Neural progenitor cell (in vitro differentiated cells): ENCODE measurements around the gene MACROD2. TPM values are rescaled to one million over a fixed set of nuclear protein-coding genes. Genes with fewer than 3 reads are reported as not detected.
A peak's percentile ranks its signal among the peaks of the same experiment; 100 is the strongest.

Source experiments
- DNase-seq: peaks from one replicate; pipeline ENCODE4 v3.0.0-alpha.2; 2016; ENCODE audit warnings: low spot score
- H2AFZ ChIP-seq: fragments of 200-600 bp; sonication (generic); replicated peaks from 2 replicates; pipeline ENCODE4 v1.6.1; 2016; ENCODE audit warnings: antibody characterized with exemption
- H3F3A ChIP-seq: fragments of 200-600 bp; sonication (generic); 2 replicates; pipeline ENCODE4 v1.6.1; 2016; ENCODE audit warnings: antibody characterized with exemption, low read depth
- H3K27ac ChIP-seq: fragments of 200-600 bp; sonication (generic); 2 replicates; pipeline ENCODE4 v1.5.1; 2016; ENCODE audit warnings: mild to moderate bottlenecking
- H3K27me3 ChIP-seq: fragments of 200-600 bp; sonication (generic); 2 replicates; pipeline ENCODE4 v1.6.1; 2016; ENCODE audit warnings: mild to moderate bottlenecking, moderate library complexity
- H3K36me3 ChIP-seq: fragments of 200-600 bp; sonication (generic); 2 replicates; pipeline ENCODE4 v1.5.1; 2016
- H3K4me1 ChIP-seq: fragments of 200-600 bp; sonication (generic); 2 replicates; pipeline ENCODE4 v1.6.1; 2016; ENCODE audit warnings: mixed run types
- H3K4me2 ChIP-seq: fragments of 200-600 bp; sonication (generic); 2 replicates; pipeline ENCODE4 v1.6.1; 2016
- H3K4me3 ChIP-seq: fragments of 200-600 bp; sonication (generic); 2 replicates; pipeline ENCODE4 v1.5.1; 2016
- H3K79me2 ChIP-seq: fragments of 200-600 bp; sonication (generic); 2 replicates; pipeline ENCODE4 v1.6.1; 2016; ENCODE audit warnings: low read depth
- H3K9ac ChIP-seq: fragments of 200-600 bp; sonication (generic); 2 replicates; pipeline ENCODE4 v1.6.1; 2016
- H3K9me3 ChIP-seq: fragments of 200-600 bp; sonication (generic); 2 replicates; pipeline ENCODE4 v1.5.1; 2016; ENCODE audit warnings: low read depth
- H4K20me1 ChIP-seq: fragments of 200-600 bp; sonication (generic); 2 replicates; pipeline ENCODE4 v1.6.1; 2016; ENCODE audit warnings: low read depth
- H3K27ac Mint-ChIP-seq: 3 replicates; pipeline ENCODE4 v1.8.0; 2021; ENCODE audit warnings: mixed read lengths
- H3K27me3 Mint-ChIP-seq: 2 replicates; pipeline ENCODE4 v1.8.0; 2022; ENCODE audit warnings: low read depth, mild to moderate bottlenecking, inconsistent platforms, moderate library complexity, mixed read lengths; ENCODE audit not compliant: insufficient read depth
- H3K36me3 Mint-ChIP-seq: 3 replicates; pipeline ENCODE4 v1.8.0; 2021; ENCODE audit warnings: mixed read lengths
- H3K4me1 Mint-ChIP-seq: 3 replicates; pipeline ENCODE4 v1.8.0; 2021; ENCODE audit warnings: mixed read lengths
- H3K4me3 Mint-ChIP-seq: 3 replicates; pipeline ENCODE4 v1.8.0; 2021; ENCODE audit warnings: mild to moderate bottlenecking, moderate library complexity, mixed read lengths
- H3K9me3 Mint-ChIP-seq: 3 replicates; pipeline ENCODE4 v1.8.0; 2020; ENCODE audit warnings: mixed read lengths
- EZH2 ChIP-seq: fragments of 200-600 bp; sonication (generic); IDR thresholded peaks from 2 replicates; pipeline ENCODE4 v1.6.1; 2017; ENCODE audit warnings: antibody characterized with exemption, mild to moderate bottlenecking, moderate library complexity
- EZH2phosphoT487 ChIP-seq: fragments of 200-600 bp; sonication (generic); IDR thresholded peaks from 2 replicates; pipeline ENCODE4 v1.6.1; 2017; ENCODE audit warnings: antibody characterized with exemption
- total RNA-seq: library from RNA; depleted of rRNA; stranded (reverse); fragments of >200 nt; gene quantifications from 2 replicates; pipeline ENCODE4 v1.2.3, GENCODE V29; 2015; ENCODE audit warnings: low replicate concordance
- TF ChIP-seq, protein P1 (sequence below): fragments of 200-600 bp; sonication (generic); IDR thresholded peaks from 2 replicates; pipeline ENCODE4 v1.5.1; 2017; ENCODE audit warnings: antibody characterized with exemption, mild to moderate bottlenecking

The MACROD2 gene
- total RNA-seq, 1 donor from 2014 or later = 11.9 TPM

DNA sequence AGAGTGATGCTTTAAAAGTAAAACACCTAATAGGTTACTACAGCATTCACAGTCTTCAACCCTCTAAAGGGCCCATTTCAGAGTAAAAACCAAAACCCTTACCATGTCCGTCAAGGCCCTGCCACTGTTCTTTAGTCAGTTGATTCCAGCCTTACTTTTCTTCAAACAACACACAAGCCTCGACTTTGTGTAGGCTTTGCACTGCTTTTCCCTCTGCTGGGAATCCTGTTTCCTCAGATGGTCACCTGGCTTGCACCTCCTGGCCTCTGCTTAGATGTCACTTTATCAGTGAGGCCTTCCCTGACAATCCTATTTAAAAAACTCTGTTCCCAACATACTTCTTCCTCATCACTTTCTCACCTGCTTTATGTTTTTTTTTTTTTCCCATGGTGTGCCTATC lies 419.2 kb downstream of the MACROD2 start:
- Histone ChIP-seq H3K79me2 (no peaks in the 10 kb centered on the region), H3K27ac (no peak overlapping the region), H3F3A (no peaks in the 10 kb centered on the region), H3K4me3 (no peak overlapping the region), H3K27me3 (no peaks in the 10 kb centered on the region), H3K4me1 (peaks cover 15% of the 10 kb centered on the region), H3K36me3 (no peaks in the 10 kb centered on the region), H2AFZ (no peak overlapping the region), H3K4me2 (no peak overlapping the region), H3K9ac (no peak overlapping the region), H4K20me1 (no peaks in the 10 kb centered on the region), H3K9me3 (no peaks in the 10 kb centered on the region)
- Mint-ChIP-seq H3K36me3 (no peaks in the 10 kb centered on the region), H3K27me3 (no peaks in the 10 kb centered on the region), H3K4me1 (peaks cover 16% of the 10 kb centered on the region), H3K4me3 (no peak overlapping the region), H3K9me3 (no peaks in the 10 kb centered on the region), H3K27ac (no peak overlapping the region)
- DNase-seq = no peak
- TF ChIP-seq, protein P1, sequence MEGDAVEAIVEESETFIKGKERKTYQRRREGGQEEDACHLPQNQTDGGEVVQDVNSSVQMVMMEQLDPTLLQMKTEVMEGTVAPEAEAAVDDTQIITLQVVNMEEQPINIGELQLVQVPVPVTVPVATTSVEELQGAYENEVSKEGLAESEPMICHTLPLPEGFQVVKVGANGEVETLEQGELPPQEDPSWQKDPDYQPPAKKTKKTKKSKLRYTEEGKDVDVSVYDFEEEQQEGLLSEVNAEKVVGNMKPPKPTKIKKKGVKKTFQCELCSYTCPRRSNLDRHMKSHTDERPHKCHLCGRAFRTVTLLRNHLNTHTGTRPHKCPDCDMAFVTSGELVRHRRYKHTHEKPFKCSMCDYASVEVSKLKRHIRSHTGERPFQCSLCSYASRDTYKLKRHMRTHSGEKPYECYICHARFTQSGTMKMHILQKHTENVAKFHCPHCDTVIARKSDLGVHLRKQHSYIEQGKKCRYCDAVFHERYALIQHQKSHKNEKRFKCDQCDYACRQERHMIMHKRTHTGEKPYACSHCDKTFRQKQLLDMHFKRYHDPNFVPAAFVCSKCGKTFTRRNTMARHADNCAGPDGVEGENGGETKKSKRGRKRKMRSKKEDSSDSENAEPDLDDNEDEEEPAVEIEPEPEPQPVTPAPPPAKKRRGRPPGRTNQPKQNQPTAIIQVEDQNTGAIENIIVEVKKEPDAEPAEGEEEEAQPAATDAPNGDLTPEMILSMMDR = no peak
- TF ChIP-seq EZH2phosphoT487 (no peak), EZH2 (no peak)

DNA sequence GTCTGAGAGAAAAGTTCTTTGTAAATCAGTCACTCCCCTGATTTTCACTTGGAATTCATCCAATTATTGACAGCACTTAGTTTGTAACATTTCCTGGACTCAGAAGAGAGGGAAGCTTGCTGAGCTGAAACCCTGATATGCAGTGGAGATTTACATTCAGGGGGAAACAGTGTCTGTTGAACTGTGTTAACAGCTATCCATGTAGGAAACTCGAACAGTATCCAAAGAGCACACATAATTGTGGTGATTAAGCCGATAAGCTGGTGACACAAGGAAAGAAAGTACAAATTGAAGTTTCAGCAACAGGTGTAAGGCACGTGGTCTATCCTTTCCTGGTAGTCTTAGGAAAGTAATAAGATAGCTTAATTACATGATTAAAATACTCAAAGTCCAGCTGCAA lies 420.2 kb downstream of the MACROD2 start:
- H3K4me3 ChIP-seq = no peak overlapping the region
- no peaks in the 10 kb centered on the region for H3K27me3 ChIP-seq
- H3K4me2 ChIP-seq = peak overlapping the region; percentile 1
- peak overlapping the region; percentile 1 for H3K27ac Mint-ChIP-seq
- peaks cover 2% of the 10 kb centered on the region for H3K9me3 Mint-ChIP-seq
- no peaks in the 10 kb centered on the region for H3K36me3 Mint-ChIP-seq
- H3K36me3 ChIP-seq = no peaks in the 10 kb centered on the region
- H3K4me3 Mint-ChIP-seq = no peak overlapping the region
- H3K4me1 Mint-ChIP-seq = peaks cover 16% of the 10 kb centered on the region
- H3K9ac ChIP-seq = no peak overlapping the region
- no peak overlapping the region for H3K27ac ChIP-seq
- peaks cover 15% of the 10 kb centered on the region for H3K4me1 ChIP-seq
- DNase-seq = peak; percentile 5
- no peak overlapping the region for H2AFZ ChIP-seq
- no peaks in the 10 kb centered on the region for H3K79me2 ChIP-seq
- H3K27me3 Mint-ChIP-seq = no peaks in the 10 kb centered on the region
- H4K20me1 ChIP-seq = no peaks in the 10 kb centered on the region
- no peaks in the 10 kb centered on the region for H3K9me3 ChIP-seq
- TF ChIP-seq EZH2 = no peak
- TF ChIP-seq EZH2phosphoT487 = no peak
- TF ChIP-seq, protein P1 = no peak
- no peaks in the 10 kb centered on the region for H3F3A ChIP-seq

DNA sequence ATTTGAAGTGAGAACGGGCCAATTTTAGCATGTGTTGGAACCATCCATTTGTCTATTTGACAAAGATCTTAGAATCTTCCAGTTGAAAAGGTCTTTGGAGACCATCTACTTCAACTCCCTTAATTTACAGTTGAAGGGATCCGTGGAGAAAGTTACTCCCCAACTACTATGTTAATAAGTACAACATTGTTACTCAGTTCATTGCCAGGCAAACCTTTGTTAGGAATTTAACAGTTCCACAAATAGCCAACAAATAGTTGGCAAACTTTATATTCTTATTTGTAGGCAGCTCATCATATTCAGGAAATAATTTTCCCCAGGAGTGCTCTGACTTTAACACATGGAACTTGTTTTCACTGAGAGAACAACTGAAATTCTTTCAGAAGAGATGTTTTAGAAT lies 423.1 kb downstream of the MACROD2 start:
- no peaks in the 10 kb centered on the region for H4K20me1 ChIP-seq
- peaks cover 14% of the 10 kb centered on the region for H3K4me1 Mint-ChIP-seq
- H3K27ac Mint-ChIP-seq = no peak overlapping the region
- H3K9me3 Mint-ChIP-seq = peaks cover 2% of the 10 kb centered on the region
- no peak for TF ChIP-seq EZH2
- TF ChIP-seq, protein P1 = no peak
- TF ChIP-seq EZH2phosphoT487 = no peak
- H3F3A ChIP-seq = no peaks in the 10 kb centered on the region
- peaks cover 15% of the 10 kb centered on the region for H3K4me1 ChIP-seq
- DNase-seq = no peak
- H3K79me2 ChIP-seq = no peaks in the 10 kb centered on the region
- H3K27ac ChIP-seq = no peak overlapping the region
- H3K4me3 Mint-ChIP-seq = no peak overlapping the region
- no peak overlapping the region for H3K4me2 ChIP-seq
- H3K27me3 ChIP-seq = no peaks in the 10 kb centered on the region
- no peaks in the 10 kb centered on the region for H3K9me3 ChIP-seq
- H3K9ac ChIP-seq = no peak overlapping the region
- H3K36me3 ChIP-seq = no peaks in the 10 kb centered on the region
- no peaks in the 10 kb centered on the region for H3K36me3 Mint-ChIP-seq
- H2AFZ ChIP-seq = no peak overlapping the region
- H3K4me3 ChIP-seq = no peak overlapping the region
- no peaks in the 10 kb centered on the region for H3K27me3 Mint-ChIP-seq
